Measurements from ENCODE around the gene SPATS1.
A peak's percentile ranks its signal among the peaks of the same experiment; 100 is the strongest.

The SPATS1 gene

GRCh38 chr6:44342489-44342888, at the start of gene SPATS1:
Gene SPATS1 (plus strand): TSS chr6:44342650. CDS start chr6:44343096, 446 bp downstream.
- DNase-seq (ENCODE audit: low read depth in 1 of 2, low spot score in 1 of 2): no peak

- DNase-seq (ENCODE audit: low read depth in 1 of 2, low spot score in 1 of 2): no peak
Observed at GRCh38 chr6:44292661-44293365, 49.6 kb upstream of the SPATS1 start.

- DNase-seq (ENCODE audit: low read depth in 1 of 2, low spot score in 1 of 2): no peak
Observed at GRCh38 chr6:44294832-44295791, 47.3 kb upstream of the SPATS1 start.

DNA sequence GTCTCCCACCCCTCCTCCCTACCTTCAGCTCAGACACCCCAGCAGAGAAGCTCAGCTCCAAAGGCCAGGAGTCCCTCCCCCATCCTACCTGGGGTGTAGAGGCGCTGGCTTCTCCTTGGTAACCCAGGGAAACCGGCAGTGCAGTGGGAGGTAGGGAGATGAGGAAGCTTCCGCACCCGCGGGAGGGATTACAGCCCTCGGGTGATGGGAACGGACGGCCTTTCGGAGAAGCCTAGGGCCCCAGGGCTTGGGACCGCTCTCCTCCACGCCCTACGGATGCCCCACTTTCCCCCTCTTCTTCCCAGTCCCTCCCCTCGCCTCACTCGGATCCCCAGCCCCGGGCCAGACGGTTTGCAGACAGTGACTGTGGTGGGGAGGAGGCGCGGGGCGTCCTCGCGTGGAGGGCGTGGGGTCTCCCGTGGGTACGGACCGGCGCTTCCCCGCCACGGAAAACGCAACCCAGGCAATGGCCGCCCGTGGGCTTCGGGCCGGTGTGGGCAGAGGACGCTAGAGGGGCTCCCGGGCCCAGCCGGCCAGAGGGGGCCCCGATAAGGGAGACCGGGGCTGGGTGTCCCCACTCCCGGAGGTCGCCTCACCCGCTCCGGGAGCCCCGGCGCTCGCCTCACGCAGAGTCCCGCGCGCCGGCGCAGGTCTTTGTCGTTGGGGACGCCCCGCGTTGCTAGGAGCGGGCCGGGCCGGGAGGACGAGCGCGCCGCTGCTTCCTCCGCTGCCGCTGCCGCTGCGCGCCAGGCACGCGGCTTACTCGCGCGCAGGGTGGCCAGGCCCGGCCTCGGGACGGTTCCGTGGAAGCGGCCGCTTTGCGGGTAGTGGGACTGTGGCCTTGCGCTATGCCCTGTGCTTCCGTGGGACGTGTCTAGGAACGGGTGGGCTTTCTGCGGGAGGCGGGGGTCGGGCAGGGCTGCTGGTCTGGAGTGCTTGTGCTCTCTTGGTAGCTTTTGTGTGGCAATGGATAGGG, 45.1 kb upstream of the SPATS1 start:
- DNase-seq (ENCODE audit: low read depth in 1 of 2, low spot score in 1 of 2): peak in 1 of 2 donors; percentile 19

- DNase-seq (ENCODE audit: low read depth in 1 of 2, low spot score in 1 of 2): no peak
Observed at GRCh38 chr6:44298055-44298803, 44.2 kb upstream of the SPATS1 start.

GRCh38 chr6:44298864-44299263, 43.6 kb upstream of the SPATS1 start:
- no peak for DNase-seq (ENCODE audit: low read depth in 1 of 2, low spot score in 1 of 2)

DNA sequence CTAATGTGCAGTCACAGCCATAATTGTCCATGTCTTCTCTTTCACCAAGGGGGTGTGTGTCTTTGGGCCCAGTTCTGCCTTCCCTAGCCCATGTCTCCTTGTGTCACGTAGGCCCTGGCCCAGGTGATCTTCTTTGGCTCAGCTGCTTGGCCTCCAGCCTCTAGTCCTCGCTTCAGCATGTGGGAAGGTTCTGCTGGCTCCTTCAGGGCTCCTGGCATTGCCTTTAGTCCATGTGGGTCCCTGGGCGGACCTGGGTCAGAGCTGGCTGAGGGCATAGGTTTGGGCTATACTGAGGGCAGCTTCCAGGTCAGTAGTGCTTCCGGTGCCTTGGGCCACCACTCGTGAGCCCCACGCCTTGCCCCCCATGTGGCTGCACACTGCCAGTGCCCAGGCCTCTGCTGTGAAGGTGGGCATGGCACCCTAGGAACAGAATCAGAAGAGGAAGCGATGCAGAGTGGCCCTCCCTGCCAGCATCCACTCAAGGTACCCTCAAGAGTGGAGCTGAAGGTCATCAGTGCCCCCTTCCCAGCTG, 42.1 kb upstream of the SPATS1 start:
- DNase-seq (ENCODE audit: low read depth in 1 of 2, low spot score in 1 of 2): no peak

DNA sequence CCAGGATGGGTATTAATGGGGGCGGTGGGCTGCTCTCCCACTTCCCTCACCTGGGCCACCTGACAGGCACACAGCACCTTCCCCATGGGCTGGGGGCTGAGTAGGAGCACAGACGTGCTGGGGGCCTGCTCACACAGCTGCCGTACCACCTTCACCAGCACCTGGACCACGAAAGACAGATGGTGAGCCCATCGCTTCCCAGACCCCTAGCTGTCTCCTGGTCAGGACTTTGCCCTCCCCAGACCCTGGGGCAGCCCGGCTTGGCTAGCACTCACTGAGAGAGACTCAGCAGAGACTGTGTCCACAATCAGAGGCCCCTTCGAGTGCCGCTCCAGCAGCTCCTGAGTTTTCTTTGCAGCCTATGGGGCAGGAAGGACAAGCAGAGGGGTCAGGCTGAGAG, 41.3 kb upstream of the SPATS1 start:
- DNase-seq (ENCODE audit: low read depth in 1 of 2, low spot score in 1 of 2): no peak

GRCh38 chr6:44301782-44302564, 40.5 kb upstream of the SPATS1 start:
- DNase-seq (ENCODE audit: low read depth in 1 of 2, low spot score in 1 of 2): no peak

- no peak for DNase-seq (ENCODE audit: low read depth in 1 of 2, low spot score in 1 of 2)
Observed at GRCh38 chr6:44302856-44303255, 39.6 kb upstream of the SPATS1 start.

- no peak for DNase-seq (ENCODE audit: low read depth in 1 of 2, low spot score in 1 of 2)
Observed at GRCh38 chr6:44303842-44304241, 38.6 kb upstream of the SPATS1 start.

DNA sequence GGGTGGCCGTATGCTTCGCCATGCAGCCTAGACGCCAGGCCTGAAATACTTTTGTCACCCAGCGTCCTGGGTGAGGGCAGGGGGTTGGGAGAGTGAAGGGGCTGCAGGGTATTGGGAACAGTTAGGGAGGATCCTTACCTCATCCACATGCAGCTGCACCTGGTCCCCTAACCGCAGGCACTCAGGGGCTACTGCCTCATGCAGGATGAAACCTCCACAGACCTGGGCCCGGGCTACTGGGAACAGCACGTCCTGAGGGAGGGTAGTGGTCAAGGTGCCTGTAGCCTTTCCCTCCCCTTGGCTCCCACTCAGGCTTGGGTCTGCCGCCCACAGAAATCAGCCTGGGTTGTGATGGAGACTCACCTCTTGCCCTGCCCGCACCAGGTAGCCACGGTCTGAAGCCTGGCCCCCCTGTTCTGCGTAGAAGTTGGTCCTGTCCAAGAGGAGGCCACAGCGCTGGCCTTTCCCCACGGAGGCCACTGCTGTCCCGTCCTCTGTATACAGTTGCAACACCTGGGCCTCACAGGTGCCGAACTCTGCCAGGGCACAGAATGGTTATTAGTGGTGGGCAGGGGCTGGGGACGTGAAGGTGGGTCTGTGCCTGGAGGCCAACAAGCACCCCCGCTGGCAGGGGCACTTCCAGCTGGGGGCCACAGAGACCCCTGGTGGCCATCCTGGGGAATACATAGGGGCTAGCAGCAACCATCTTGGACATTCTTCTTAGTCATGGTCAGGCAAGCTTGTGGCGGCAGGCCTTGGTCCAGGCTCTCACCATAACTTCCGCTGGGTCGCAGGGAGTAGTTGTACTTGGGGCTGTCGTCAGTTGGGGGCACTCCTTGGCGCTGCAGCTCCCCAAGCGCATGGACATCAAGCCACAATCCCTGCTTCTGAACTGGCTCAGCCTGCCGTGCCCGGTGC, 37.9 kb upstream of the SPATS1 start:
- DNase-seq (ENCODE audit: low read depth in 1 of 2, low spot score in 1 of 2): peak in 1 of 2 donors; percentile 26

- no peak for DNase-seq (ENCODE audit: low read depth in 1 of 2, low spot score in 1 of 2)
Observed at GRCh38 chr6:44305200-44305725, 37.2 kb upstream of the SPATS1 start.

GRCh38 chr6:44306710-44307109, 35.7 kb upstream of the SPATS1 start:
- DNase-seq (ENCODE audit: low read depth in 1 of 2, low spot score in 1 of 2): no peak

GRCh38 chr6:44307217-44307616, 35.2 kb upstream of the SPATS1 start:
- no peak for DNase-seq (ENCODE audit: low read depth in 1 of 2, low spot score in 1 of 2)

DNA sequence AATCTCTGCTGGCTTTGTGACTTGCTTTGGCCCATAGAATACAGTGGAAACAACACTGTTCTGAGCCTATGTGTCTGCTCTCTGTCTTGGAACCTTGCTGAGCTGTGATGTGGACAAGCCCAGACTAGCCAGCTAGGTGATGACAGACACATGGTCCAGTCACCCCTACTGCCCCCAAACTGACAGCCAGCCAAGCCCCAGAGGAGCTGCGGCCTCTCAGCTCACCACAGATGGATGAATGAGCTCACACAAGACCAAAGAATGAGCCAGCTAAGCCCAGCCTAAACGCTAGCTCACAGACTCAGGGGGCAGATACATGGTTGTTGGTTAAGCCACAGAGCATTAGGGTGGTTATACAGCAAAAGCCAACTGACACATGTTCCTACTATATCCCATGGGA, 33.4 kb upstream of the SPATS1 start:
- no peak for DNase-seq (ENCODE audit: low read depth in 1 of 2, low spot score in 1 of 2)

- DNase-seq (ENCODE audit: low read depth in 1 of 2, low spot score in 1 of 2): no peak
Observed at GRCh38 chr6:44309631-44310030, 32.8 kb upstream of the SPATS1 start.

GRCh38 chr6:44310241-44310640, 32.2 kb upstream of the SPATS1 start:
- DNase-seq (ENCODE audit: low read depth in 1 of 2, low spot score in 1 of 2): no peak
